Loucy (cell line): ENCODE data around the gene SFRP2.

ENCODE experiments used
- CTCF ChIP-seq: fragments of 200-600 bp; sonication (generic); conservative IDR thresholded peaks from 2 replicates; pipeline ENCODE4 v1.5.1; 2014; ENCODE audit warnings: mild to moderate bottlenecking, antibody characterized with exemption, low read length
- EZH2phosphoT487 ChIP-seq: fragments of 200-600 bp; IDR thresholded peaks from 2 replicates; pipeline ENCODE4 v1.6.1; 2018; ENCODE audit warnings: antibody characterized with exemption, mild to moderate bottlenecking, moderate library complexity, borderline replicate concordance

- no peak for TF ChIP-seq CTCF
- no peak for TF ChIP-seq EZH2phosphoT487
These were observed 34.6 kb upstream of the SFRP2 start for GRCh38 chr4:153823483-153823882.
